HL-60 (cell line): Measurements from ENCODE around the gene RPS3.

Experiments used
- CTCF ChIP-seq: IDR thresholded peaks from one replicate; pipeline ENCODE4 v1.5.1; 2011; ENCODE audit warnings: low read length, control low read depth, inconsistent platforms; ENCODE audit not compliant: insufficient read depth
- GABPA ChIP-seq: IDR thresholded peaks from 2 replicates; pipeline ENCODE4 v1.6.1; 2012; ENCODE audit warnings: low read depth
- POLR2AphosphoS5 ChIP-seq: IDR thresholded peaks from 2 replicates; pipeline ENCODE4 v1.6.1; 2012; ENCODE audit warnings: low read depth
- REST ChIP-seq: IDR thresholded peaks from 2 replicates; pipeline ENCODE4 v1.6.1; 2012; ENCODE audit warnings: low read depth; ENCODE audit not compliant: insufficient replicate concordance

- TF ChIP-seq POLR2AphosphoS5 (no peak), CTCF (no peak), REST (no peak), GABPA (no peak)
These were observed 12.2 kb upstream of the RPS3 start for GRCh38 chr11:75386942-75387630.
